Ascending aorta (tissue), 2 donors: Measurements from ENCODE around the gene MYEOV. TPM values are rescaled to one million over a fixed set of nuclear protein-coding genes. Genes with fewer than 3 reads are reported as not detected.

Source experiments
- DNase-seq, 2 donors: peaks; one replicate each; pipeline ENCODE4 v3.0.0-alpha.2; 2019; ENCODE audit warnings: low spot score in 2 of 2
- H3K27ac ChIP-seq, 2 donors: fragments of 200-600 bp; sonication (generic); one replicate each; pipeline ENCODE4 v1.5.1; 2016 to 2017; ENCODE audit warnings: mild to moderate bottlenecking in 1 of 2
- H3K27me3 ChIP-seq: fragments of 200-600 bp; sonication (generic); one replicate; pipeline ENCODE4 v1.5.1; 2017
- H3K36me3 ChIP-seq, 2 donors: fragments of 200-600 bp; sonication (generic); one replicate each; pipeline ENCODE4 v1.5.1; 2016
- H3K4me1 ChIP-seq, 2 donors: fragments of 200-600 bp; sonication (generic); one replicate each; pipeline ENCODE4 v1.5.1; 2016 to 2017; ENCODE audit warnings: mild to moderate bottlenecking in 1 of 2
- H3K4me3 ChIP-seq, 2 donors: fragments of 200-600 bp; sonication (generic); one replicate each; pipeline ENCODE4 v1.5.1; 2016 to 2017; ENCODE audit warnings: mild to moderate bottlenecking in 1 of 2
- H3K9me3 ChIP-seq, 2 donors: fragments of 200-600 bp; sonication (generic); one replicate each; pipeline ENCODE4 v1.5.1; 2016
- CTCF ChIP-seq, 3 experiments: fragments of 200-600 bp in 2 of 3; fragments of 450-650 bp in 1 of 3; sonication (generic) in 2 of 3; IDR thresholded peaks; one replicate each; pipeline ENCODE4 v1.5.1; 2016 to 2019; ENCODE audit warnings: antibody characterized with exemption in 3 of 3, mild to moderate bottlenecking in 1 of 3, moderate library complexity in 1 of 3
- intact Hi-C: fragments of 100-400 bp; cut with DNase I; formaldehyde crosslinking; loops from one replicate; pipeline ENCODE4 v1.15.1; 2023
- total RNA-seq: library from RNA; depleted of rRNA; stranded (reverse); fragments of >200 nt; gene quantifications from one replicate; pipeline ENCODE4 v1.1.0, GENCODE V29; 2016

MYEOV gene
- total RNA-seq, 1 donor from 2014 or later: not detected

- H3K27me3 ChIP-seq: no peaks in the 10 kb centered on the region
- H3K4me3 ChIP-seq: no peak overlapping the region
- H3K27ac ChIP-seq: no peak overlapping the region
- H3K4me1 ChIP-seq: peaks cover 7 to 9% of the 10 kb centered on the region in 2 donors
- intact Hi-C loops: no loop called here
- H3K9me3 ChIP-seq: no peaks in the 10 kb centered on the region
- no peak for TF ChIP-seq CTCF (IDR thresholded peaks at IDR 0.05)
- no peaks in the 10 kb centered on the region for H3K36me3 ChIP-seq
- no peak for DNase-seq
Observed at GRCh38 chr11:69304686-69305085, 10.7 kb downstream of the MYEOV start.

- Histone ChIP-seq H3K9me3 (no peaks in the 10 kb centered on the region), H3K4me3 (no peak overlapping the region), H3K27ac (no peak overlapping the region), H3K36me3 (no peaks in the 10 kb centered on the region), H3K4me1 (peaks cover 7 to 9% of the 10 kb centered on the region in 2 donors), H3K27me3 (no peaks in the 10 kb centered on the region)
- no peak for TF ChIP-seq CTCF (IDR thresholded peaks at IDR 0.05)
- intact Hi-C loops: no loop called here
- DNase-seq: no peak
Observed at GRCh38 chr11:69305885-69306540, 12.1 kb downstream of the MYEOV start.

GRCh38 chr11:69306821-69307220 is 12.9 kb downstream of the MYEOV start:
- H3K4me3 ChIP-seq: no peak overlapping the region
- H3K27ac ChIP-seq: no peak overlapping the region
- no peak for DNase-seq
- TF ChIP-seq CTCF (IDR thresholded peaks at IDR 0.05): no peak
- H3K36me3 ChIP-seq: no peaks in the 10 kb centered on the region
- H3K27me3 ChIP-seq: no peaks in the 10 kb centered on the region
- intact Hi-C loops: no loop called here
- H3K9me3 ChIP-seq: no peaks in the 10 kb centered on the region
- peaks cover 4 to 5% of the 10 kb centered on the region in 2 donors for H3K4me1 ChIP-seq

- Histone ChIP-seq H3K4me3 (no peak overlapping the region), H3K4me1 (no peaks in the 10 kb centered on the region), H3K36me3 (no peaks in the 10 kb centered on the region), H3K27ac (no peak overlapping the region), H3K27me3 (no peaks in the 10 kb centered on the region), H3K9me3 (no peaks in the 10 kb centered on the region)
- no peak for TF ChIP-seq CTCF (IDR thresholded peaks at IDR 0.05)
- no peak for DNase-seq
- intact Hi-C loops: no loop called here
Observed at GRCh38 chr11:69307421-69307820, 13.5 kb downstream of the MYEOV start.

GRCh38 chr11:69307871-69308431 is 14.0 kb downstream of the MYEOV start:
- peak in 1 of 2 donors; percentile 47 for DNase-seq
- intact Hi-C loops: no loop called here

More at GRCh38 chr11:69307871-69308431, 14.0 kb downstream of the MYEOV start:
- Histone ChIP-seq H3K36me3 (no peaks in the 10 kb centered on the region), H3K9me3 (no peaks in the 10 kb centered on the region), H3K27ac (no peak overlapping the region), H3K4me3 (no peak overlapping the region), H3K4me1 (peaks cover 0 to 2% of the 10 kb centered on the region in 2 donors), H3K27me3 (no peaks in the 10 kb centered on the region)
- no peak for TF ChIP-seq CTCF (IDR thresholded peaks at IDR 0.05)
